Liver (tissue), 9 donors: Measurements from ENCODE around the gene DOK3. TPM values are rescaled to one million over a fixed set of nuclear protein-coding genes. Genes with fewer than 3 reads are reported as not detected.

Experiments
- DNase-seq: peaks from one replicate; pipeline ENCODE4 v3.0.0-alpha.2; 2017; ENCODE audit warnings: low spot score
- H3K27ac ChIP-seq, 2 donors: one replicate each; pipeline ENCODE4 v1.7.0; 2013; ENCODE audit warnings: inconsistent platforms in 2 of 2, low read length in 2 of 2, control low read depth in 1 of 2, low read depth in 1 of 2, mild to moderate bottlenecking in 1 of 2
- H3K27me3 ChIP-seq, 4 donors: one replicate each; pipeline versions ENCODE4 v1.6.1 to v1.7.0; 2013; ENCODE audit warnings: low read length in 3 of 4, inconsistent platforms in 1 of 4, mild to moderate bottlenecking in 1 of 4, moderate library complexity in 1 of 4; ENCODE audit not compliant: control insufficient read depth in 4 of 4, insufficient read depth in 4 of 4
- H3K36me3 ChIP-seq, 4 donors: one replicate each; pipeline versions ENCODE4 v1.6.1 to v1.7.0; 2013; ENCODE audit warnings: low read length in 3 of 4, mild to moderate bottlenecking in 3 of 4, low read depth in 1 of 4, moderate library complexity in 1 of 4; ENCODE audit not compliant: control insufficient read depth in 4 of 4, insufficient read depth in 3 of 4
- H3K4me1 ChIP-seq, 4 donors: one replicate each; pipeline versions ENCODE4 v1.6.1 to v1.7.0; 2013; ENCODE audit warnings: low read length in 3 of 4, mild to moderate bottlenecking in 3 of 4, moderate library complexity in 1 of 4; ENCODE audit not compliant: control insufficient read depth in 4 of 4, insufficient read depth in 4 of 4
- H3K4me3 ChIP-seq, 3 donors: one replicate each; pipeline versions ENCODE4 v1.6.1 to v1.7.0; 2013; ENCODE audit warnings: low read length in 3 of 3, control low read depth in 1 of 3, low read depth in 1 of 3, mild to moderate bottlenecking in 1 of 3
- H3K9ac ChIP-seq, 2 donors: one replicate each; pipeline ENCODE4 v1.7.0; 2013; ENCODE audit warnings: low read length in 2 of 2, mild to moderate bottlenecking in 2 of 2, moderate library complexity in 2 of 2, control low read depth in 1 of 2, low read depth in 1 of 2
- H3K9me3 ChIP-seq, 4 donors: one replicate each; pipeline versions ENCODE4 v1.6.1 to v1.7.0; 2013; ENCODE audit warnings: low read length in 3 of 4; ENCODE audit not compliant: control insufficient read depth in 4 of 4
- CTCF ChIP-seq: fragments of 150-350 bp; IDR thresholded peaks from 2 replicates; pipeline ENCODE4 v1.5.1; 2017; ENCODE audit warnings: improper control_type of control experiment, low read depth, low read length; ENCODE audit not compliant: missing input control
- EGR1 ChIP-seq, 2 donors: IDR thresholded peaks; 2 replicates each; pipeline ENCODE4 v1.6.1; 2016 to 2018; ENCODE audit warnings: antibody characterized with exemption in 2 of 2, low read depth in 2 of 2
- FOXA1 ChIP-seq: IDR thresholded peaks from 2 replicates; pipeline ENCODE4 v1.6.1; 2016; ENCODE audit warnings: antibody characterized with exemption
- GABPA ChIP-seq, 2 donors: IDR thresholded peaks in 1 of 2; conservative IDR thresholded peaks in 1 of 2; 2 replicates each; pipeline ENCODE4 v1.6.1; 2016; ENCODE audit warnings: antibody characterized with exemption in 2 of 2, mild to moderate bottlenecking in 1 of 2, moderate library complexity in 1 of 2
- HNF4A ChIP-seq, 2 donors: conservative IDR thresholded peaks; 2 replicates each; pipeline ENCODE4 v1.6.1; 2016; ENCODE audit warnings: antibody characterized with exemption in 2 of 2, mild to moderate bottlenecking in 2 of 2
- HNF4G ChIP-seq: IDR thresholded peaks from 2 replicates; pipeline ENCODE4 v1.6.1; 2016; ENCODE audit warnings: antibody characterized with exemption
- JUND ChIP-seq, 2 donors: IDR thresholded peaks; 2 replicates each; pipeline ENCODE4 v1.6.1; 2016; ENCODE audit warnings: antibody characterized with exemption in 2 of 2
- MAX ChIP-seq: IDR thresholded peaks from 2 replicates; pipeline ENCODE4 v1.6.1; 2016; ENCODE audit warnings: antibody characterized with exemption
- RAD21 ChIP-seq, 2 donors: IDR thresholded peaks; 2 replicates each; pipeline ENCODE4 v1.6.1; 2016; ENCODE audit warnings: antibody characterized with exemption in 2 of 2, mild to moderate bottlenecking in 2 of 2
- RXRA ChIP-seq, 2 donors: IDR thresholded peaks; 2 replicates each; pipeline ENCODE4 v1.6.1; 2017 to 2018; ENCODE audit warnings: antibody characterized with exemption in 2 of 2, mild to moderate bottlenecking in 1 of 2
- SP1 ChIP-seq: IDR thresholded peaks from 2 replicates; pipeline ENCODE4 v1.6.1; 2018; ENCODE audit warnings: antibody characterized with exemption, mild to moderate bottlenecking
- TAF1 ChIP-seq: conservative IDR thresholded peaks from 2 replicates; pipeline ENCODE4 v1.6.1; 2016; ENCODE audit warnings: antibody characterized with exemption, mild to moderate bottlenecking
- YY1 ChIP-seq: IDR thresholded peaks from 2 replicates; pipeline ENCODE4 v1.6.1; 2016; ENCODE audit warnings: antibody characterized with exemption, mild to moderate bottlenecking
- WGBS: extraction: QIAGEN DNeasy Blood & Tissue Kit; methylation state at CpG from one replicate; pipeline ENCODE4 v1.1.7; 2013; 5-methylcytosine and 5-hydroxymethylcytosine counted together
- polyA plus RNA-seq, 2 donors: library from polyadenylated mRNA; stranded (reverse) in 1 of 2; unstranded in 1 of 2; fragments of 200-250 nt in 1 of 2; fragments of >200 nt in 1 of 2; fragmentation: Nextera tagmentation in 1 of 2; extraction: Ambion mirVana in 1 of 2; gene quantifications; one replicate each; pipeline versions ENCODE4 v1.2.1 to v1.2.3, GENCODE V29; 2013 to 2015
- total RNA-seq, 2 donors: library from RNA; depleted of rRNA; stranded (reverse); fragments of >200 nt; gene quantifications; one replicate each; pipeline ENCODE4 v1.2.3, GENCODE V29; 2014
- TF ChIP-seq, protein P1 (sequence below): IDR thresholded peaks from 2 replicates; pipeline ENCODE4 v1.6.1; 2016; ENCODE audit warnings: antibody characterized with exemption
- TF ChIP-seq, protein P2 (sequence below): IDR thresholded peaks from 2 replicates; pipeline ENCODE4 v1.6.1; 2016; ENCODE audit warnings: antibody characterized with exemption
- TF ChIP-seq, protein P3 (sequence below): IDR thresholded peaks from 2 replicates; pipeline ENCODE4 v1.6.1; 2016; ENCODE audit warnings: antibody characterized with exemption, mild to moderate bottlenecking
- donor health status: healthy.
- donor health status: healthy.
- donor health status: healthy.
- donor health status: healthy.
- donor health status: healthy.

Gene DOK3
- total and polyA plus RNA-seq, 4 donors: 1.7 to 19.2 (median 6.6) TPM

DNA sequence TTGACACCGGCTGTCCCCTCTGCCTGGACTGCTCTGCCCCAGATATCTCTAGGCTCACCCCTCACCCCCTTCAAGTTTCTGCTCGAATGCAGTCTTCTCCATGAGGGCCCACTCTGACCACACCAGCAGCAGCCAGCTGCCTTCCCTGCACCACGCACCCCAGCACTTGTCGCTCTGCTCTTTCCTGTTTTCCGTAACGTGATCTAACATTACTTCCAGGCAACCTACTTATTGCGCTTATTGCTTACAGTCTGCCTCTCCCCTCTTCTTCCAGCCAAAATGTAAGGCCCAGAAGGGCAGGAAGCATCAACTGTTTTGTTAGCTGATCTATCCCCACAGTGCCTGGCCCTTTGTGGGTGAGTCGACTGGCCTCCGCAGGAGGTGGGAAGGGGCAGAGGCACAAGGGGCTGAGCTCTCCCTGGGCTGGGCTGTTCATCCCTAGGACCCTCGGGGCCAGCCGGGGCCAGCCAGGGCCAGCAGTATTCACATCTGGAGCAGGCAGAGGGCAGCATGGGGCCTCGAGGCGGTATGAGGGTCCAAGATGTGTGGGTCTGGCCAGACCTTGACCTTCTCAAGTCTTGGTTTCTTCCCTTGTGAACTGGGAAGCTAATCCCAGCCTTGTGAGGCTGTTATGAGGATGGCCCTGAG, 24.6 kb downstream of the DOK3 start (continued):
- TF ChIP-seq, protein P1, sequence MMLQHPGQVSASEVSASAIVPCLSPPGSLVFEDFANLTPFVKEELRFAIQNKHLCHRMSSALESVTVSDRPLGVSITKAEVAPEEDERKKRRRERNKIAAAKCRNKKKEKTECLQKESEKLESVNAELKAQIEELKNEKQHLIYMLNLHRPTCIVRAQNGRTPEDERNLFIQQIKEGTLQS: no peak
- TF ChIP-seq SP1: no peak
- no peak for TF ChIP-seq CTCF
- TF ChIP-seq RXRA (IDR thresholded peaks at IDR 0.05): no peak
- no peak for TF ChIP-seq HNF4G
- TF ChIP-seq TAF1: no peak
- TF ChIP-seq MAX: no peak
- no peak for TF ChIP-seq YY1
- no peak for TF ChIP-seq JUND (IDR thresholded peaks at IDR 0.05)

- Histone ChIP-seq H3K9me3 (no peaks in the 10 kb centered on the region), H3K4me3 (no peak overlapping the region), H3K36me3 (peaks cover 0 to 4% (median under 1%) of the 10 kb centered on the region in 4 donors), H3K4me1 (peaks cover 3 to 12% (median 10%) of the 10 kb centered on the region in 4 donors), H3K27me3 (no peaks in the 10 kb centered on the region), H3K9ac (no peak overlapping the region), H3K27ac (no peak overlapping the region)
- DNase-seq: no peak
- 95% methylated on average over 22 of the region's 22 CpGs for WGBS
- TF ChIP-seq FOXA1 (no peak), RXRA (IDR thresholded peaks at IDR 0.05) (no peak), HNF4G (no peak), MAX (no peak), EGR1 (IDR thresholded peaks at IDR 0.05; ENCODE audit: low read depth in 2 of 2) (no peak), RAD21 (IDR thresholded peaks at IDR 0.05) (no peak), JUND (IDR thresholded peaks at IDR 0.05) (no peak), TAF1 (no peak), SP1 (no peak), GABPA (IDR thresholded peaks at IDR 0.05 in 1 of 2, conservative IDR thresholded peaks at IDR 0.05 in 1 of 2) (no peak), CTCF (no peak), HNF4A (conservative IDR thresholded peaks at IDR 0.05) (no peak), YY1 (no peak)
- TF ChIP-seq, protein P1: no peak
- TF ChIP-seq, protein P2, sequence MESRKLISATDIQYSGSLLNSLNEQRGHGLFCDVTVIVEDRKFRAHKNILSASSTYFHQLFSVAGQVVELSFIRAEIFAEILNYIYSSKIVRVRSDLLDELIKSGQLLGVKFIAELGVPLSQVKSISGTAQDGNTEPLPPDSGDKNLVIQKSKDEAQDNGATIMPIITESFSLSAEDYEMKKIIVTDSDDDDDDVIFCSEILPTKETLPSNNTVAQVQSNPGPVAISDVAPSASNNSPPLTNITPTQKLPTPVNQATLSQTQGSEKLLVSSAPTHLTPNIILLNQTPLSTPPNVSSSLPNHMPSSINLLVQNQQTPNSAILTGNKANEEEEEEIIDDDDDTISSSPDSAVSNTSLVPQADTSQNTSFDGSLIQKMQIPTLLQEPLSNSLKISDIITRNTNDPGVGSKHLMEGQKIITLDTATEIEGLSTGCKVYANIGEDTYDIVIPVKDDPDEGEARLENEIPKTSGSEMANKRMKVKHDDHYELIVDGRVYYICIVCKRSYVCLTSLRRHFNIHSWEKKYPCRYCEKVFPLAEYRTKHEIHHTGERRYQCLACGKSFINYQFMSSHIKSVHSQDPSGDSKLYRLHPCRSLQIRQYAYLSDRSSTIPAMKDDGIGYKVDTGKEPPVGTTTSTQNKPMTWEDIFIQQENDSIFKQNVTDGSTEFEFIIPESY: no peak
- TF ChIP-seq, protein P3, sequence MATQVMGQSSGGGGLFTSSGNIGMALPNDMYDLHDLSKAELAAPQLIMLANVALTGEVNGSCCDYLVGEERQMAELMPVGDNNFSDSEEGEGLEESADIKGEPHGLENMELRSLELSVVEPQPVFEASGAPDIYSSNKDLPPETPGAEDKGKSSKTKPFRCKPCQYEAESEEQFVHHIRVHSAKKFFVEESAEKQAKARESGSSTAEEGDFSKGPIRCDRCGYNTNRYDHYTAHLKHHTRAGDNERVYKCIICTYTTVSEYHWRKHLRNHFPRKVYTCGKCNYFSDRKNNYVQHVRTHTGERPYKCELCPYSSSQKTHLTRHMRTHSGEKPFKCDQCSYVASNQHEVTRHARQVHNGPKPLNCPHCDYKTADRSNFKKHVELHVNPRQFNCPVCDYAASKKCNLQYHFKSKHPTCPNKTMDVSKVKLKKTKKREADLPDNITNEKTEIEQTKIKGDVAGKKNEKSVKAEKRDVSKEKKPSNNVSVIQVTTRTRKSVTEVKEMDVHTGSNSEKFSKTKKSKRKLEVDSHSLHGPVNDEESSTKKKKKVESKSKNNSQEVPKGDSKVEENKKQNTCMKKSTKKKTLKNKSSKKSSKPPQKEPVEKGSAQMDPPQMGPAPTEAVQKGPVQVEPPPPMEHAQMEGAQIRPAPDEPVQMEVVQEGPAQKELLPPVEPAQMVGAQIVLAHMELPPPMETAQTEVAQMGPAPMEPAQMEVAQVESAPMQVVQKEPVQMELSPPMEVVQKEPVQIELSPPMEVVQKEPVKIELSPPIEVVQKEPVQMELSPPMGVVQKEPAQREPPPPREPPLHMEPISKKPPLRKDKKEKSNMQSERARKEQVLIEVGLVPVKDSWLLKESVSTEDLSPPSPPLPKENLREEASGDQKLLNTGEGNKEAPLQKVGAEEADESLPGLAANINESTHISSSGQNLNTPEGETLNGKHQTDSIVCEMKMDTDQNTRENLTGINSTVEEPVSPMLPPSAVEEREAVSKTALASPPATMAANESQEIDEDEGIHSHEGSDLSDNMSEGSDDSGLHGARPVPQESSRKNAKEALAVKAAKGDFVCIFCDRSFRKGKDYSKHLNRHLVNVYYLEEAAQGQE: no peak
Measured at GRCh38 chr5:177483994-177484901, 25.4 kb downstream of the DOK3 start.
